ENCODE measurements around the gene SH3PXD2A. TPM values are rescaled to one million over a fixed set of nuclear protein-coding genes. Genes with fewer than 3 reads are reported as not detected.

SH3PXD2A gene
- total and polyA plus RNA-seq, 7 donors: 19.0 to 58.2 (median 24.5) TPM

DNA sequence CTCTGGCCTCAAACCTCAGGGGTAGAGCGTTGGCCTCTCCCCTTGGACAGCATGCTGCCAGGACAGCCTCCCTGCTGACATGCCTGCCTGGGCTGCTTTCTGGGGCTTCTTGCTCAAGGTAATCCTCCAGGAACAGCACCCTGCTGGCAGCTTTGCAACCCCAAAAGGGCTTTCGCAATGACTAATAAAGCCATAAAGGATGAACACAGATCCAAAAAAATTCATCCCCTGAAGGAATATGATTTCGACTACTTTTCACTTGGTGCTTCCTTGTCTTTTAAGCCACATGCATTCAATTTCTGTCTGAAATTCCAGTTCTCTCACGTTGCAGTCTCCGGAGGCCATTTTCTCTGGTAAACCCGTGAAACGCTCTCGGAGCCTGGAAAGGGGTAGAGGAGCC is 15.1 kb upstream of the SH3PXD2A start:
- H3K9me3 ChIP-seq: no peaks in the 10 kb centered on the region
- no peaks in the 10 kb centered on the region for H3K4me1 ChIP-seq
- no peak overlapping the region for H3K27ac ChIP-seq
- 82 to 87% methylated on average over 8 of the region's 8 CpGs for WGBS, 2 donors
- no peaks in the 10 kb centered on the region for H3K27me3 ChIP-seq
- no peak for DNase-seq
- H3K4me3 ChIP-seq: no peak overlapping the region
- TF ChIP-seq, protein P1, sequence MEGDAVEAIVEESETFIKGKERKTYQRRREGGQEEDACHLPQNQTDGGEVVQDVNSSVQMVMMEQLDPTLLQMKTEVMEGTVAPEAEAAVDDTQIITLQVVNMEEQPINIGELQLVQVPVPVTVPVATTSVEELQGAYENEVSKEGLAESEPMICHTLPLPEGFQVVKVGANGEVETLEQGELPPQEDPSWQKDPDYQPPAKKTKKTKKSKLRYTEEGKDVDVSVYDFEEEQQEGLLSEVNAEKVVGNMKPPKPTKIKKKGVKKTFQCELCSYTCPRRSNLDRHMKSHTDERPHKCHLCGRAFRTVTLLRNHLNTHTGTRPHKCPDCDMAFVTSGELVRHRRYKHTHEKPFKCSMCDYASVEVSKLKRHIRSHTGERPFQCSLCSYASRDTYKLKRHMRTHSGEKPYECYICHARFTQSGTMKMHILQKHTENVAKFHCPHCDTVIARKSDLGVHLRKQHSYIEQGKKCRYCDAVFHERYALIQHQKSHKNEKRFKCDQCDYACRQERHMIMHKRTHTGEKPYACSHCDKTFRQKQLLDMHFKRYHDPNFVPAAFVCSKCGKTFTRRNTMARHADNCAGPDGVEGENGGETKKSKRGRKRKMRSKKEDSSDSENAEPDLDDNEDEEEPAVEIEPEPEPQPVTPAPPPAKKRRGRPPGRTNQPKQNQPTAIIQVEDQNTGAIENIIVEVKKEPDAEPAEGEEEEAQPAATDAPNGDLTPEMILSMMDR (IDR thresholded peaks at IDR 0.05): no peak
- TF ChIP-seq POLR2AphosphoS5 (IDR thresholded peaks at IDR 0.05): no peak
- TF ChIP-seq EP300 (IDR thresholded peaks at IDR 0.05): no peak
- TF ChIP-seq POLR2A (IDR thresholded peaks at IDR 0.05): no peak
- no peaks in the 10 kb centered on the region for H3K36me3 ChIP-seq
- intact Hi-C loops (cut with DNase I): no loop called here

DNA sequence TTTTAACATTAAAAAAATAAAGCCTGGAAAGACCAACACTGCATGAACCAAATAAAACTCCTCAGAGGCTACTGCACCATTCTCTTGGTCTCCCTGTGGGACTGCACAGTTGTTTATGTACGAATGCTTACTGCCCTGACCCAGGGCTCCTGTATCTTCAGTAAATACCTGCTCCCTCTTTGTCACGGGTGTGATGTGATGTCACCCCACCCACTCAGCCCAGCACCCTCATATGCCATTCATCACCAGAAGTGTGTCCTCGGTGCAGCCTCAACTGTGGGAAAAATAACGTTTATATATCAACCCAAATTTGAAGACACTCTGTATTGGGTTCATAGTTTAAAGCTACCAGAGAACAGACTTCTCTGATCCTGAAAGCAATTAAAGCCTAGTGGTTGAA is 14.0 kb upstream of the SH3PXD2A start:
- no peaks in the 10 kb centered on the region for H3K27me3 ChIP-seq
- H3K4me1 ChIP-seq: no peaks in the 10 kb centered on the region
- H3K36me3 ChIP-seq: no peaks in the 10 kb centered on the region
- intact Hi-C loops (cut with DNase I): no loop called here
- no peak for DNase-seq
- H3K9me3 ChIP-seq: peaks cover 0 to 7% (median 5%) of the 10 kb centered on the region in 4 donors
- no peak overlapping the region for H3K27ac ChIP-seq
- H3K4me3 ChIP-seq: no peak overlapping the region
- TF ChIP-seq POLR2A (IDR thresholded peaks at IDR 0.05) (no peak), POLR2AphosphoS5 (IDR thresholded peaks at IDR 0.05) (no peak), EP300 (IDR thresholded peaks at IDR 0.05) (no peak)
- TF ChIP-seq, protein P1 (IDR thresholded peaks at IDR 0.05): no peak
- 69 to 79% methylated on average over 4 of the region's 4 CpGs for WGBS, 2 donors

DNA sequence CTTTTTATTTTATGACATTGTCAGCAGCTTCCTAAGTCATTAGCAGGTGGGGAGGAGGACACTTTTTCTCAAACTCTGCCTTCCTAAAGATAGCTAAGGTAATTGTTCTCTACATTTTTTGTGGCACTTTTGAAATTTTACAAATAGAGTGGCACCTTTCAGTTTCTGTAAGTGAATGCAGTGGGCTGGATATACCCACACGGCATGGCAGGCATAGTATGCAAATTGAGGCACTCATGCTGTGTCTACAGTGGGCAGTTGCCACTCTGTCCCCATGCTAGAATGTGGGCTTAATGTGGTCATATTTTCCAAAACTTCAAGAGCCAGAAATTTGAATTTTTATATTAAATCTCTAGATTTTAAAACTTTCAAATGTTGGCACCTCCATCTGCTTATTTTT is 12.8 kb upstream of the SH3PXD2A start:
- Histone ChIP-seq H3K27me3 (no peaks in the 10 kb centered on the region), H3K4me3 (no peak overlapping the region), H3K36me3 (no peaks in the 10 kb centered on the region), H3K27ac (no peak overlapping the region), H3K9me3 (peaks cover 0 to 7% (median 5%) of the 10 kb centered on the region in 4 donors), H3K4me1 (no peaks in the 10 kb centered on the region)
- DNase-seq: no peak
- intact Hi-C loops (cut with DNase I): no loop called here
- TF ChIP-seq, protein P1 (IDR thresholded peaks at IDR 0.05): no peak
- TF ChIP-seq POLR2A (IDR thresholded peaks at IDR 0.05) (no peak), POLR2AphosphoS5 (IDR thresholded peaks at IDR 0.05) (no peak)
- WGBS, 2 donors: 69 to 87% methylated on average over 1 of the region's 1 CpG

DNA sequence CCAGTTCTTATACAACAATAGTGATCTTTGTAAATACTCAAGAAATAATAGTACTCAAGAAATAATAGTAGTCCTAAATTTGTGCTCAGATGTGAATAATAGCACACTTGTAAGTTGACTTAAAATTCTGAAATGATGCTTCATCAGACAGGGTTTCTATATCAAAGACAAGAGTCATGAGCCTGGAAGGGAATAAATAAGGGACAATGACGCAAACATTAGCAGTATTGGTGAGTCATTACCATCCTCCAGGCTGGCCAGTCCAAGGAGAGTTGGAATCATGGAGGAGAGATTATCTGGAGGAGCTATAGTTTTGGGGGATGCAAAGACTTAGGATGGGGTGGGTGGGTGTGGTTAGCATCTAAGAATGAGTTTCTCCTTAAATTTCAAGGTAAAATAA is 6.1 kb upstream of the SH3PXD2A start:
- H3K36me3 ChIP-seq: no peaks in the 10 kb centered on the region
- H3K9me3 ChIP-seq: peaks cover 0 to 7% (median 5%) of the 10 kb centered on the region in 4 donors
- no peaks in the 10 kb centered on the region for H3K27me3 ChIP-seq
- no peaks in the 10 kb centered on the region for H3K4me1 ChIP-seq
- DNase-seq: no peak
- H3K27ac ChIP-seq: no peak overlapping the region
- intact Hi-C loops (cut with DNase I): no loop called here
- 91 to 96% methylated on average over 1 of the region's 1 CpG for WGBS, 2 donors
- no peak overlapping the region for H3K4me3 ChIP-seq
- TF ChIP-seq POLR2AphosphoS5 (IDR thresholded peaks at IDR 0.05): no peak
- TF ChIP-seq EP300 (IDR thresholded peaks at IDR 0.05): no peak
- TF ChIP-seq POLR2A (IDR thresholded peaks at IDR 0.05): no peak
- TF ChIP-seq, protein P1 (IDR thresholded peaks at IDR 0.05): no peak

All from sigmoid colon (tissue), 7 donors.